KG1 (cell line): Measurements from ENCODE around the gene TMEM131L.
"Not testable (repeated sequence)": the region's sequence is repeated elsewhere in the genome, so short reads cannot be mapped to it uniquely, and the experiment has no call there.

ENCODE experiments used
- DNase-seq: peaks from one replicate; lab custom pipeline; 2025; lab: John Stamatoyannopoulos, UW

Gene TMEM131L

DNA sequence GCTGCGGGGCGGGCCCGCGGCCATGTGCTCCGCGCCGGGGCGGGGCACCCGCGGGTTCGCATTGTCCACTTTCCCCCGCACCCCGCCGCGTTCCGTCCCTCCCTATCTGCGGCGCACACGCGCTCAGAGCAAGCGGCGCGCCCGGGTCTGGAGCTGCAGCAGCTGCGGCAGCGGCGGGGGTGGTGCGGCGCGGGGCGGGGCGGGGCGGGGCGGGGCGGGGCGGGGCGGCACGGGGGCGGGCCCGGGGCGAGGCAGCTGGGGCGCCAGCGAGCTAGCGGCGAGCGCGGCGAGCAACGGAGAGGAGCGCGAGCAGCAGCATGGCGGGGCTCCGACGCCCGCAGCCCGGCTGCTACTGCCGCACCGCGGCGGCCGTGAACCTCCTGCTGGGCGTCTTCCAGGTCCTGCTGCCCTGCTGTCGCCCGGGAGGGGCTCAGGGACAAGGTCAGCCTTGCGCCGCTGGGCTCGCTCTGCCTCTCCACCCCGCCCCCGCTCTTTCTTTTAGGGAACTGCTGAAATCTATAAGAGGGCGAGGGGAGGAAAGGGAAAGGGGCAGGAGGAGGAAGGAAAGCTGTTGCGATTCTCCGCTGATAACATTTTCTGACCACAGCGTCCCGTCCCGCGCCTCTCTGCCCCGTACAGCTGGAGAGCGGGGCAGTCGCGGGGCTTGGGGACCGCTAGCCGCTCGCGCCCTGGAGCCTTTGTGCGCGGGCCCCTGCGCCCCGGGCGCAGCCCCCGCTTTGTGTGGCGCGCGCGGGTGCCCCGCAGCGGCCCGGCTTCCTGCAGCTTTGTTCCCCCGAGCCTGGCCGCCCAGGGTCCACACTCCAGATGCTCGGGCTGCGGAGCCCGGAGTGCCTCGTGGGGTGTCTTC lies at the start of gene TMEM131L:
TSS of gene TMEM131L (plus strand) at position 280 of the 868 bp plus-strand sequence. CDS start at position 318, 38 bp downstream.
- no peak for DNase-seq

DNA sequence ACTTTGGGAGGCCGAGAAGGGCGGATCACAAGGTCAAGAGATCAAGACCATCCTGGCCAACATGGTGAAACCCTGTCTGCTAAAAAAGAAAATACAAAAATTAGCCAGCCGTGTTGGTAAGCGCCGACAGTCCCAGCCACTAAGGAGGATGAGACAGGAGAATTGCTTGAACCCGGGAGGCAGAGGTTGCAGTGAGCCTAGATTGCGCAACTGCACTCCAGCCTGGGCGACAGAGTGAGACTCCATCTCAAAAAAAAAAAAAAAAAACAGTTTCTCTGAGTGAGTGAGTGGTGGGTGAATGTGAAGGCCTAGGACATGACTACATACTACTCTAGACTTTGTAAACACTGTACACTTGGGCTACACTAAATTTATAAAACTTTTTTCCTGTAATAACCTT lies 49.7 kb upstream of the TMEM131L start:
- DNase-seq = not testable (repeated sequence)

GRCh38 chr4:153418121-153418520 lies 48.0 kb upstream of the TMEM131L start:
- no peak for DNase-seq

GRCh38 chr4:153418558-153418957 lies 47.6 kb upstream of the TMEM131L start:
- DNase-seq = no peak

DNA sequence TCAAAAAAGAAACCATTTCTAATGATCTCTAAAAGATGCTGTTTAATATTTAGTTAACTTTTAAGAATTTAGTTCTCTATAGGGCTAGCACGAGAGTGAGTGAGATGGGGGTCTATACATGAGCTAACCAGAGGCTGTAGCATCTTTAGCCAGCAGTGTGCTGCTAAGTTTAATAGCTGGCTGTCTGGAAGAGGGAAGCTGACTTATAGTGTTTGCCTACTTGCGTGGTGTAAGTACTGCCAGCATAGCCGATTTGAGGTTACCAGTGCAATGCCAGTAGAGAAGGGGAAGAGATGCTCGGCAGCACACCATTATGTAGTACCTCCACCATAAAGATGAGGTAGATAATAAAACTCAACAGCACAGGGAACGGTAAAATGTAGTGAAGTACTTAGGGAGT lies 47.1 kb upstream of the TMEM131L start:
- DNase-seq = no peak

DNA sequence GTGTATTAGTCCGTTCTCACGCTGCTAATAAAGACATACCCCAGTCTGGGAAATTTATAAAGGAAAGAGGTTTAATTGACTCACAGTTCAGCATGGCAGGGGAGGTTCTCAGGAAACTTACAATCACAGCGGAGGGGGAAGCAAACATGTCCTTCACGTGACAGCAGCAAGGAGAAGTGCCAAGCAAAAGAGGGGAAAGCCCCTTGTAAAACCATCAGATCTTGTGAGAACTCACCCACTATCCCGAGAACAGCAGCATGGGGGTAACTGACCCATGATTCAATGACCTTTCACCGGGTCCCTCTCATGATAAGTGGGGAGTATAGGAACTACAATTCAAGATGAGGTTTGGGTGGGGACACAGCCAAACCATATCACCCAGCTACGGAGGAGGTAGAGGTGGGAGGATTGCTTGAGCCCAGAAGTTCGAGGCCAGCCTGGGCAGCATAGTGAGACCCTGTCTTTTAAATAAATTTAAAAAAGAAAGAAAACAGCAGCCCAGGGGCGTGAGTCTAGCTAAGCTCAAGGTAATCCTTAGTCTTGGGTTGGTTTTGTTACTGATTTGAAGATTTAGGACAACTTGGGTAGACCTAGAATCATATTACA lies 46.4 kb upstream of the TMEM131L start:
- no peak for DNase-seq

DNA sequence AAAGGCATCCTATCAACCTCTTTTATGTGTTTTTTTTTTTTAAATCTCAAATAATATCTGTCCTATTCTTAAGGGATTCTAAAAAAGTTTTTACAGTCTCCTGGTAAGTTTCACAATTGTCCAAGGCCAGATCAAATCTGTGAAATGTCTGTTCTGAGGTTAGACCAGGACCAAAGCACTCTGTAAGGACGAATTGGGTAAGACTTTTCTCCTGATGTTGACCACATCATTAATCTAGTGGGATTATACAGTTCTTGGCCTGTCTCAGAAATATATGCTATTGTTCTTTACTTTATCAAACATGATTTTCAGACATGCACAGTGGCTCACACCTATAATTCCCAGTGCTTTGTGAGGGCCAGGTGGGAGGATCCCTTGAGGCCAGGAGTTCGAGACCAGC lies 45.8 kb upstream of the TMEM131L start:
- DNase-seq = no peak

DNA sequence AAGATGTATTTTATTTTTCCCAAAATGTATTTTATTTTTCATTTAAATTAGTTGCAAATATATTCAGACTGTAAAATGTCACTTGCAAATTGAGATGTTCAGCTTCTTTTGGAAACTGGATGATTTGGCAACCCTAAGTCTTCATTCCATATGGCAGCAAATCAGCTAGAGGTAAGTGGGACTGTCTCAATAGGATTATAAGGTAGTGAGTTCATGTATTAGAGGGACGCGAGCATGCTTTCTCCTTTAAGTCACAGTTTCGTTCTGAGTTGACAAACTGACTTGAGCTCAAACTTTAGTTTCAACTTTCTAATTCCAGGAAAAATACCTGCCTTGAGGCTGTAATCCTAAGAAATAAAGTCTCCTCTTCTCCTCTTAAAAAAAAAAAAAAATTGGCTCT lies 44.2 kb upstream of the TMEM131L start:
- no peak for DNase-seq

- DNase-seq = no peak
Measured at GRCh38 chr4:153426207-153426885, 39.8 kb upstream of the TMEM131L start.

DNA sequence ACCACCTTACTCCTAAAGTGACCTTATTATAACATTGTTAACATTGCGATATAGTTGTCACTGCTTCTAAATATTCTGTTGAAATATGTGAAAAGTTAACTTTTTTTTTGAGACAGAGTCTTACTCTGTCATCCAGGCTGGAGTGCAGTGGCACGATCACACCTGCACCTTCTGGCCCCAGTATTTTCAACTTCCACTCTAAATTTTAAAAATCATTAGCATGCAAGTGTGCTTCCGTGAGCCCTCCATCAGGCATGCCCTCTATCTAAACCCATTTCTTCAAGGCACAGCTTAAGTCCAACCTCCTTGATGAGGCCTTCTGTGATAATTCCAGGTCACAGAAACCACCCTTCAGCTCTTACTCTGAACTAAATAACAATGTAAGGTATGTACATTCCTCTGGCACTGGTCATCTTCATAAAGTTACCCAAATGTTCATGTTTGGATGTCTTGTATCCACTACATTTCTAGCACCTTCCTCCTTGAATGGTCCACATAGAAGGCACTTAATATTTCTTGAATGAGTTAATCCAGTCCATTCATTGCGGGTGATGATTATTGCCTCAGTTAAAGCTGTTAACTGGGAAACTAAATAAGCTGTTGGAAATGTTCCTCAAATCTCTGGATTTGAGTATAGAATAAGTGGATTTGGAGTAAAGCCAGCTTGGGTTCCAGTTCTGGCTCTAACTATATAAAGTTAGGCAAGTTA lies 38.6 kb upstream of the TMEM131L start:
- no peak for DNase-seq

- DNase-seq = no peak
Measured at GRCh38 chr4:153428941-153429475, 37.2 kb upstream of the TMEM131L start.

GRCh38 chr4:153432965-153433753 lies 33.0 kb upstream of the TMEM131L start:
- DNase-seq = no peak

DNA sequence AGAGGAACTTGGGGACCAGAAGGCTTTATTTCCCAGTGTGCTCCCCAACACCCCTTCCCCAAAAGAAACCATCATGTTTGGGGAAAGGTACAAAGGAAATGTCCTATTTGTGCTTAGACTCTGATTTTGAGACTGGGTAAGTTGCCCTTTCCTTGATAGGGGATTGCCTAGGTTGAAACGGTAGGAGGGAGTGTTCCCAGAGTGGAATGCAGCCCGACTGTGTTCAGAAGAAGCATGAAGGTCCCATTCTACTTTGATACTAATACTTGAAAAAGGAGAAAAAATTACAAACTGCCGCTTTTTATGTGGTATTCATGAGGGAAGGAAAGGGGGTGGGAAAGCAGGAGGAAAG lies 32.4 kb upstream of the TMEM131L start:
- DNase-seq = no peak

- DNase-seq = no peak
Measured at GRCh38 chr4:153434190-153434589, 32.0 kb upstream of the TMEM131L start.

DNA sequence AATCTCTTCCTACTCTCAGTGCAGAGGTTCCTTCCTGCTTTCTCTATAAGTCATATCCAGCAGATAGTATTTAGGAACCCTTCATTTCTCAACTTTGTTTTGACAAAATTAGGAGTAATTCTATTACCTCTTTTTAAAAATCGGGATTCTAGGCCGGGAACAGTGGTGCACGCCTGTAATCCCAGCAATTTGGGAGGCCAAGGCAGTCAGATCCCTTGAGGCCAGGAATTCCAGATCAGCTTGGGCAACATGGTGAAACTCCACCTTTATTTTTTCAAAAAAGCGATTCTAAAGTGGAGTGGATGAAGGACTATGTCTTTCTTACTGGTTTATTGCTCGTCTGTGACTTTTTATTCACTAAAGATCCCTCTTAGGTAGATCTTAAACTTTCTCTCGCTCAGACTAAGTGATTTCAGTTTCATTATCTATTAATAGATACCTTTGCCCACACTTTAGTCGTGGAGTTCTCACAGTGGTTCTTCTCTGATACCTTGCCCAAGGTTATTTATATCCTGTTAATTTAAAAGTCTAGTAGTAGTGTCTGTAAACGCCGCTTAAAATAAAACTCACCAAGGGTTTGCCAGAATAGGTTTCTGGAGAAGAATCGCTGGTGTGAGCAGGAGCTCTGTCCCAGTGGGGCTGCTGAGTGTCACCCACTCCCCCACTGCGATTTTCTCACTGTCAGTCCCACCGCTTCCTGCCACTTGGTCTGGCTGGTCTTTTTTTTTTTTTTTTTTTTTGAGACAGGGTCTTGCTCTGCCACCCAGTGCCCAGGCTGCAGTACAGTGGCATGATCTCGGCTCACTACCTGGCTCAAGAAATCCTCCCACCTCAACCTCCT lies 27.0 kb upstream of the TMEM131L start:
- DNase-seq = no peak

DNA sequence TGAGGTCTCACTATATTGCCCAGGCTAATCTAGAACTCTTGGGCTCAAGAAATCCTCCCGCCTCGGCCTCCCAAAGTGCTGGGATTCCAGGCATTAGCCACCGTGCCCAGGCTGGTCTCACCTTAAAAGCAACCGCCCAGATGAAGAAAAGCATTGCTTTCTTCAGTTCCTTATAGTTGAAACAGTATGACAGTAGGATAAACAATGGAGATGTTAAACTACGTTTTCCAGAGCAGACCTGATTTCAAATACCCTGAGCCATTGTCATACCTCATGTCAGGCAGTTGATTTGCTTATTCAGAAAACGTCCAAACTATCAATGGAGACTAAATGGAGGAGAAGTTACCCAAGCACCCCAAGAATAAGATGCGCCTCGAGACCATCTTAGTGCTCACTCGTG lies 26.3 kb upstream of the TMEM131L start:
- no peak for DNase-seq

DNA sequence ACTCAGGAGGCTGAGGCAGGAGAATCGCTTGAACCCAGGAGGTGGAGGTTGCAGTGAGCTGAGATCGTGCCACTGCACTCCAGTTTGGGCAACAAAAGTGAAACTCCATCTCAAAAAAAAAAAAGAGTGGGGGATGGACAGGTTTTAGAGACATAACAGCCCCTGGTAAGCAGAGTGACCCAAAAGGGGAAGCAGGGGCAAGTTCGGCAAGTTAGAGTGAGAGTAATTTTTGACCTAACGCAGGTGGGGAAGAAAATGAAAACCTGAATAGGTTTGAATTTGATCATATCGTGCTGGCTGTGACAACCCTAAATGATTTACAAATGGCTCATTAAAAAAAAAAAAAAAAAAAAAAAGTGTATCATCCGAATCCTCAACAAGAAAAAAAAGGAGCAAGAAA lies 25.7 kb upstream of the TMEM131L start:
- DNase-seq = no peak

DNA sequence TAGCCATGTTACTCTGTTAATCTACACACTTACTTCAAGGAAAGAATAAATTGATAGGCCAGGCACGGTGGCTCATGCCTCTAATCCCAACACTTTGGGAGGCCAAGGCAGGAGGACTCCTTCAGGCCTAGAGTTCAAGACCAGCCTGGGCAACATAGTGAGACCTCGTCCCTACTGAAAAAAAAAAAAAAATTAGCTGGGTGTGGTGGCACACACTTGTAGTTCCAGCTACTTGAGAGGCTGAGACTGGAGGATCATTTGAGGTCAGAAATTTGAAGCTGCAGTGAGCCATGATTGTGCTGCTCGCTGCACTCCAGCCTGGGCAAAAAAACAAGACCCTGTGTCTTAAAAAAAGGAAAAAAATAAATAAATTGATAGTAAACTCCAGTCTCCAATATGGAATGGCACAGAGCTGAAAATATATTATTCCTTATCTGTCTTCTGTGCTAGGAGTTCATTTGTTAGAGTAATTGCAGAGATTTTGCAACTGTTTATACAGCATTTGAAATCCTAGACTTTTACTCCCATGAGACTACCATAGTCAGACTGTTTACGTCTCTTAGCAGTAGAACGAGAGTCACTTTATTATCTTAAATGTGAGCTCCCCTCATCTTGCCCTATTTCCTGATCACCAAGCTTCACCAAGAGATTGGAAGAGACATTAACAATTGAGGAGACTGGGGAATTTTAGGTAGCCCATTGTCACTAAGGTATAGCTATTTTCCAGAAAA lies 18.8 kb upstream of the TMEM131L start:
- DNase-seq = no peak

DNA sequence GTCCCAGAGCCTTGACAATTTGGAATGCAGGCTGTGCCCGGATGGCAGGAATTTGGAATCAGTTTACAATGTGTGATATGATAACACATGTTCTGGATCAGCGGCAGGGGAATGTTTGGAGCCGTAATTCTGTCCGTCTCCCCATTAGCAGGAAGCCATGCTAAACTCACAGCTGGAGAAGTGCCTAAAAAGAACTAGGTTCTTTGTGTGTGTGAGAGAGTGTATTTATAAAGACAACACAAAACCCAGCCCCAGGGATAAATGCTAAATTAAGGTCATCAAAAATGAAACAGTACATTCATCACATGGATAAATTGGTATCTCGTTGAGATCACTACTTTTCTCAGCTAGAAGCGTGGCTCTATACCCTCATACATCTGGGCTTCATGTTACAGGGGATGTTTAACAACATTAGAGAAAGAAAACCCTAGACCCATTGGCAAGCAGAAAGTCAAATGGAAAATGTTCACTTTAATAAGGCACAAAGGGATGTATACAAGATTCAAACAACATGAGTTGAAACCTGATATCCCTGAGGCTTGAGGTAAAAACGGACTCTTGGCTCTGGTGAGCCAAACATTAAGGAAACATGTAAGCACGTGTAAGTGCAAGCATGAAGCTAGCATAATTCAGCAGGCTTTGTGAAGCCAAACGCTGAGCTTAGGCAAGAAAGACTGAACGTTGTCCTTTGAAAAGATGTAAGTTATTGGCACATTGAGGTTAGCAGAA lies 18.0 kb upstream of the TMEM131L start:
- DNase-seq = no peak
